GM11168 (cell line): ENCODE results near the gene PLEKHM2.

Source experiments
- in situ Hi-C: fragments of 300-500 bp; cut with MboI; formaldehyde crosslinking; loops from one replicate; pipeline ENCODE4 v1.12.0; 2022; ENCODE audit warnings: low sequenced_read_pairs; ENCODE audit not compliant: unreplicated experiment

Gene PLEKHM2

DNA sequence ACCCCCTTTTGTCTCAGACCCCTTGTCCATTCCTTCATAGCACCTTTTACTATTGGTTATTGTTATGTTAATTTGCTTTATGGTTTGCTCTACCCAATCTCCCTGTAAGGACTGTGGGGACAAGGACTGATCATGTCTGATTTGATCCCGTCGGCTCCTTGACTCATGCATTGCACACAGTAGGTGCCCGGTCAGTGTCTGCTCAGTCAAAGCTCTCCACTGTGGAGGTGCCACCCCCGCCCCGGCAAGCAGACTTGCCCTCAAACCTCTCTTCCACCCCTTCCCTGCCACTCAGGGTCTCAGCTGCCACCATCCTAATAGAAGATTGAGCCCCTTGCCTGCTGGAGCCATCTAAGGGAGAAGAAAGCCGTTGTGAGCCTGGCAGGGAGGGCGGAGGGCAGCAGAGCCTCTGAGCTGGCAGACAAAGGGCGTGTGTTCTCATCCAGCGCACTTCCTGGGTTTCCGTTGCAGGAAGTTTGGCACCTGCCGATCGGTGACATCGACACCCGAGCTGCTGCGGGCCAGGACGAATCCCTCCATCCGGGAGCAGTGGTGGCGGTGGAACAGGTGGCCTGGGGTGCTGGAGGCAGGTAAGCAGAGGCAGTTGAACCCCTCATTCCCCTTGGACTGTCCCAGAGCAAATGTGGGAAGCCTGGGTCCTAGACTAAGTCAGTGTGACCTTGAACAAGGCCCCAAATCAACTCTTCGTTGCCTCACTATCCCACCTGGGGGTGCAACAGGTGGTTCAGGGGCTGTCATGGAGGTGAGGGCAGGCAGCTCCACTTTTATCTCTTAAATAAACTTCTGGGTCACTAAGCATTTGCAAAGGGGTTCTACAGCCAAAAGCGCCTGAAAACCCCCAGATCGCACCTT, 72.3 kb downstream of the PLEKHM2 start:
- in situ Hi-C loops: no loop called here

- in situ Hi-C loops: no loop called here
These were observed 73.0 kb downstream of the PLEKHM2 start for GRCh38 chr1:15757016-15757543.

DNA sequence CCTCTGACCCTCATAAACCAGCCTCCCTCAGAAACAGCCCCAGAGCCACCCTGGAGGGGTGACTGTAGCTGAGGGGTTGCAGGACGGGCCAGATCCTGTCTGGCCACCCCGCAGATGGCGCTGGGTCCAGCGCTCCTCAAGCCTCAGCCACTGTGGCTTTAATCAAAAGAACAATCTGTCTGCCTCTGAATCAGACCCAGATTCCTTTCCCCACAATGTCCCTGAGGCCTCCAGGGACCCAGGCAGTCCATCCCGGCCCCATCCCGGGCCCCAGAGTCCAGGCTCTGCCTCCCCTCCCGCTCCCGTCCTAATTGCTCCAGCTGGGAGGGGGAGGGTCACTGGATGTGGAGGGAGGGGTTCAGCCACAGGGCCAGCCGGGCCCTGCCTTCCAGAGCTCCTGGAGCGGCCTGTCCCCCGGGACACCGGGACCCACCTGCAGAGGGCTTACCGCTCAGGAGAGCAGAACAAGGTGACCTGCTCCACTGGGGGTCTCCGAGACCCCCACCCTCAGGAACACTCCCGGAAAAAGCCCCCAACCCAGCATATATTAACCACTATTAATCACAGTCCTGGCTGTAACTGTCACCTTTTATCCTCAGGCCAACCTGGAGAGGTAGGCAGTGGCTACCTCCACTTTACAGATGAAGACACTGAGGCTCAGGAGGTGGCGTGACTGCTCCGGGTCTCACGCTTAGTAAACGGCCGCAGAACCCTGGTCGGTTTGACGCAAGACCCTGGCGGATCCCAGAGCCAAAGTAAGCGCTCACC, 73.6 kb downstream of the PLEKHM2 start:
- in situ Hi-C loops: no loop called here

- in situ Hi-C loops: no loop called here
These were observed 74.3 kb downstream of the PLEKHM2 start, which contains the start of gene FBLIM1 for GRCh38 chr1:15758343-15758931. Gene FBLIM1, plus strand, starts transcription at chr1:15758795. Its CDS starts 6,189 bp downstream, at chr1:15764984.

GRCh38 chr1:15758953-15759661, 75.0 kb downstream of the PLEKHM2 start:
- in situ Hi-C loops: no loop called here

DNA sequence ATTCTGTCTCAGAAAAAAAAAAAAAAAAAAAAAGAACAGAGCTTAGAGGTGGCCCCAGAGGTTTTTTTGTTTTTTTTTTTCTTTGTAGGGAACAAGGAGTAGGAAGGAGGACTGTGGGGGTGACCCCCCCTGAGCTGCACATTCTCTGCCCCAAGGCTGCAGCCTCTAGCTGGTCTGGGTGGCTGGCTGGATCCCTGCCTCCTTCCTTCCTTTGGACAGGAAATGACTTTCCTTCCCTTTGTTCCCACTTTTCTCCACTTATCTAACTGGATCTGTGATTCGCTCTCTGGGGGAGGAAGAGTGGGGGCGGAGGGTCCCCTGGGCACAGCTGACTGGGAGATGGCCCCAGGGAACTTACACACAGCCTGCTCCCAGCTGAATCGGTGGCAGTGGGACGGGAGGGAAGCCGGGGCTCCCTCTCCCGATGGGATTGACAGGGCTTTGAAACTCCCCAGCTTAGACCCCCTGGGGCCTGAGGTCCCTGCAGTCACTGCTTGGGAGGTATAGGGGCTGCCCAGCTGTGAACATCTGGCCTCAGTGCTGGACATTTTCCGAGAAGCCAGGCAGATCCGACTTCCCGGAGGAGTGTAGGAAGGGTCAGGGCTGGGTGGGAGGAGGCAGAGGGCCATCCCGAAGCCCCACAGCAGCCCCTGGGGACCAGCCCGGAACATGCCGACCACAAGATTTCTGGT, 76.5 kb downstream of the PLEKHM2 start:
- in situ Hi-C loops: no loop called here

DNA sequence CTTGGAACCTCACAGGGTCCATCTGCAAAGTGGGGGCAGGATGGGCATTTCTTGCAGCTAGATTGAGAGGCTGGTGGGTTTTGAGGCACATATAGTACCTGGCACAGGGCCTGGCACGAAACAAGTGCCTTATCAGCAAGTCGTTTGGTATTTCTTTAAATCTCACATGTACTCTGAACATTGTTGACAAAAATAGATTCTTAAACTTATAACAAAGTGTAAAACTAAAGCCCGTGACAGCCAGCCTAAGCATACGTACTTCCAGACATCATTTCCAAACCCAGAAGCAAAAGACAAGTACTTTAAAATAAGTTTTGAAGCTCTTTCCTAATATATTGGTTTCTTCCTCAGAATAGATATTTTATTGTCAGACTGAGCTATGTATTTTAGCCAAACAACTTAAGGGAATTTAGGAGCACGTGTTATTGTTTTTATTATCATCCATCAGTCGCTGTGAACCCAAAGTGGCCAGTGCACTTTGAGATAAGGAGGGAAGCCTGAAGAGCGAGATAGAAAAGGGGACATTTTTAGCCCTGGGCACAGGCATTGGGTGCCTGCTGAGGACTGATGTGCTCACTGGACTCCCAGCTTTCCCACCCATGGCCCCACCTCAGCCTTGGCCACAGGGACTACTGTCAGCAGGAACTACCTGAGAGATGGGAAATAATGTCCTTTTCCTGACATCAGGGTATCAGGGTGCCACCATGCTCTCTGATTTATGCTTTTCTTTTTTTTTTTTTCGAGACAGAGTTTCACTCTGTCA, 77.4 kb downstream of the PLEKHM2 start:
- in situ Hi-C loops: no loop called here

DNA sequence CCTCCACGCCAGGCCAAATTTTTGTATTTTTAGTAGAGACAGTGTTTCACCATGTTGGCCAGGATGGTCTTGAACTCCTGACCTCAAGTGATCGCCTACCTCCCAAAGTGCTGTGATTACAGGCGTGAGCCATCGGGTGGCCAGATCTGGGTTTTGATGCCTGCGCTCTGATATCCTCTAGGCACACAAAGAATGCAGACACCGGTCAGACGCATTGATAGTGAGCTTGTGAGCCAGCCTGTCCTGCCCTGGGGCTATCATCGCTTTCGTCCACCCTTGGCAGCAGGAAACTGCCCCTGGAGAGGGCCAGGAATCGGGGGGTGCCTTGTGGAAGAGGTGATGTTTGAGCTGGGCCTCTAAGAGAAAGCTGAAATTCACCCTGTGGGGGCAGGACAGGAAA, 78.4 kb downstream of the PLEKHM2 start:
- in situ Hi-C loops: no loop called here

DNA sequence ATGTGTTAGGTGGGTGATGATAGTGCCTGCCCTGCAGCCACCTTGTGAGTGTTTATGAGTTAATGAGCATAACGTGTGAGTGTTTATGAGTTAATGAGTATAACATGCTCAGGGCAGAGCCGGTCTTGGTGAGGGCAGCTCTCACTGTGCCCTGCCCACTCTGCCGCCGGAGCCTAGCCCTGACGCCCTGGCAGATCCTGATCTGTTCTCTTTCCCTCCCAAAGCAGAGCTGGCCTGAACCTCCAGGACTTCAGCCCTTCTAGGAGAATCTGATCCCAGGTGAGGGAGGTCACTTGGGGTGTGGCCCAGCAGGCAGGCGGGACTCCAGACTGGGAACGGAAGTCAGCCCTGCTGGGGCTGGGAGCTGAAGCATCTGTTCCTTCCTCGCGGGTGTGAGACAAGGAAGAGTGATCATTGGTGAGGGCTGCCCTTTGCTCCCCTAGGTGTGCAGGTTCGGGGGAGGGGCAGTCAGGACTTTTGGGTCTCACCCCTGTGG, 80.2 kb downstream of the PLEKHM2 start:
- in situ Hi-C loops: no loop called here

GRCh38 chr1:15764890-15765289, 80.8 kb downstream of the PLEKHM2 start:
- in situ Hi-C loops: no loop called here

DNA sequence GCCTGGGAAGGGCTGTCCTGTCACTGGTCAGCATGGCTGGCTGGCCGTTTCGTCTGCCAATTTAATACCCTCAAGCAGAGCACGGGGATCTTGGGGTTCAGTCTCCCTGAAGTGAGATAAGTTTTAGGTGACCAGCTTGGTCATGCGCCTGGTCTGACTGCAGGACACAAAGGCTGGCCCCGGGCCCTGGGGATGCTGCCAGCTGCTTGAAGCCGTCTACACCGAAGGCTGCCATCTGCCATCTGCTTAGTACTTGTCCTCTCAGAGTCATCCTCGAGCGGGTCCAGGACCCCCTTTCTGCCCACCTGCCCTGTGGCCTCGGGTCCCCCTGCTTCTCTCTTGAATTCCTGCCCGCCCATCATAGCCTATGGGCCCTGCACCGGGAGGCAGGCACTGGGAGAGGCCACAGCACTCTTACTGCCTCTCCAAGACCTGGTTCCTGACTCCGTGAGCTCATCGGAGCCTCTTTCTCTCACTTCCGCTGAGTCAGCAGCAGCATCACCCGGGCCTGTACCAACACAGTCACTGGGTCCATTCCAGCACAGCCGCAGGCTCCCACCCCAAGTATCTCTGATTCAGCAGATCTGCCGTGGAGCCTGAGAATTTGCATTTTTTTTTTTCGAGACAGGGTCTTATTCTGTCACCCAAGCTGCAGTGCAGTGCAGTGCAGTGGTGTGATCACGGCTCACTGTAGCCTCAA, 81.5 kb downstream of the PLEKHM2 start:
- in situ Hi-C loops: no loop called here

GRCh38 chr1:15767941-15768340, 83.8 kb downstream of the PLEKHM2 start:
- in situ Hi-C loops: no loop called here

GRCh38 chr1:15768388-15768787, 84.3 kb downstream of the PLEKHM2 start:
- in situ Hi-C loops: no loop called here

- in situ Hi-C loops: no loop called here
These were observed 86.3 kb downstream of the PLEKHM2 start for GRCh38 chr1:15770313-15770962.

DNA sequence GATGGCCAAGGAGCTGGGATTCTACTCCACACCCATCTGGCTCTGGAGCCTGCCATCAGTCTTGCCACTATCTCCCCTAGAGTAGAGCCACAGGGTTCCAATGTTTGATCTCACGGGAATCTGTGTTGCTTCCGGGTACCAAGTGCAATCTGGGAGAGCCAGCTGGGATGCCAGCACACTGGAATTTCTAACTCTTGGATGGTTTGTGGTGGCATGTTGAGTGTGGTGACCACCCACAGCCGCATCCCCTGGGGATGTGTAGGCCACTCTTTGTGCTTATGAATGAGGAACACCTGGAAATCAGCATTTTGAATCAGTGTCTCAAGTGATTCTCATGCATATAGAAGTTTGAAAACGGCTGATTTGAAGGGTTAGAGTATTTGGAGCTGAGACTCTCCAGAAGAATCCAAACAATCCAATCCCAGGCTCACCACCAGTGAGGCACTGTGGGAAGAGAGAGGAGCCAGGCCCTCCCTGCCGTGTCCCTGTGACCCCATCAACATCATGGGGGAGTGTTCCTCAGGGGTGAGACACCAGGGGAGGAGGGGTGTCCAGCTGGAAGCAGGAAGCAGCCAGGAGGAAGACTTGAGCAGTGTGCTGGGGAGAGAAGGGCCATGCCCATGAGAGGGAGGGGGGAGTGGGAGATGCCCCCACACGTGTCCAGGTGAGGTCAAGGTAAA, 87.9 kb downstream of the PLEKHM2 start:
- in situ Hi-C loops: no loop called here

- in situ Hi-C loops: no loop called here
These were observed 91.6 kb downstream of the PLEKHM2 start for GRCh38 chr1:15775706-15776105.
